CD4-positive, alpha-beta T cell treated with Interleukin-10 for 1 hour (primary cell): ENCODE measurements around the gene ADGRF3.
"Not testable (repeated sequence)": the region's sequence is repeated elsewhere in the genome, so short reads cannot be mapped to it uniquely, and the experiment has no call there.

Source experiments
- DNase-seq: peaks from one replicate; pipeline ENCODE4 v3.0.0-alpha.2; 2020

Gene ADGRF3

DNA sequence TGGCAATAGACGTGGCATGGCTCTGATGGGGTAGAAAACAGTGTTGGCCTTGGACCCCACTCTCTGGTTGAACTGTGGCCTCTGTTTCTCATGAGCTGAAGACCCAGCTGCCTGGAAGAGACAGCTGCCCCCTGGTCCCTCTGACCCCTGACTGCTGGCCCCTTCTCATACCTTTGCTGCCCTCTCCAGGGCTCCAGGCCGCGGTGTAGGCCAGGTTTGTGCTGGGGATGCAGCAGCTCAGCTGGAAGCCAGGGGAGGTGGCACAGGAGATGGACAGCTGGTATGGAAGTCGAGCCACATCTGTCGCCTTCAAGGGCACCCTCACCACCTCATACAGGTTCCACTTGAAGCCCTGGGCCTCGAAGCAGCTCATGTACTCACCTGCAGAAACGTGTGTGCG is 32.3 kb downstream of the ADGRF3 start:
- DNase-seq = no peak

DNA sequence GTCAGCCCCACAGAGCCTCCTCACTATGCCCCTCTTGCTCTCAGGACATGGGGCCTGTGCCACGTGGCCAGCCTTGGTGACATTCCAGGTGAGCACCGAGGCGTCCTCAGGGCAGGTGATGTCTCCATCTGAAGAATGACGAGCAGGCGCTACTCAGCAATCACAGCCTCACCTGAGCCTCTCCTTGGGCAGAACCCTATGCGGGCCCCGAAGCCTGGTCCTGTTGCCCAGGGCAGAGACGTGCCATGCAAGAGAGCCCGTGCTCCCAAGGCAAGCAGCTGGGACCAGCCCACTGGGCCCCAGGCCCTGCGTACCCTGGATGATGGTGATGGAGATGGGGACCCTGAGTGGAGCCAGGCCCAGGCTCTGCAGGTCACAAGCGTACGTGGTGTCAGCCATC is 33.1 kb downstream of the ADGRF3 start:
- DNase-seq = no peak

DNA sequence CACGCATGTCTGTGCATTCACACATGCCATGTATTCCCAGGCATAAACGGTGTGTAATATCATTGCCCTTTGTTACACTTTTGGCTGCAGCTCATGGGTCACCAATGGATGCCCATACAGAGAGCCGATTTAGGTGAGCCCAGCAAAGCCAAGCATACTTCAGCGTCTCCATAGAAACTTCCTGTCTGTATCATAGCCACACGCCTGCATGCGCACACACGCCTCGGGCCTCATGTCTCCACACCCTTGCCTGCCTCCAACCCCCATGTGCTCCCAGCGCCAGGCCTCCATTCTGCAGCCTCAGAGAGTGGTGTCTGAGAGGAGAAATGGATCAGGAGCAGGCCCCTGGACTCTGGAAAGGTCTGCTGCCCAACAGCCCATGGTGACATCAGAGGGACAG is 34.1 kb downstream of the ADGRF3 start:
- DNase-seq = no peak

GRCh38 chr2:26309921-26310320 is 36.7 kb downstream of the ADGRF3 start:
- no peak for DNase-seq

DNA sequence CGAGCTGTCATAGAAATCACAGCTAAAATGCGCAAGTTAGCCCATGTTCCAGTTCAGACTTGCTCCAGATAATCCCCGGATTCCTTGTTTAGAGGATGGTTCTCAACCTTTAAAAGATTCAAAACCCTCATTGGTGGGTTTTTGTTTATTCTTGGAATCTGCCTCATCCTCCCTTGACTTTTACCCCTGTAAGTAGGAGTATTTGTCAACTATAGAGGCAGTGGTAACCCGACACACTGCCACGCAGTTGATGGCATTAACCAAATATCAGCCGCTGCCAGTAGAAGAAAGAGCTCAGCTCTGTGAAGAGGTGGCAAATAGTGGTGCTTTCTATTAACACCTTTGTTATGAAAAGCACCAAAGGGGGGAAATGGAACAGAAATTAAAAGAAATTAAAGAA is 41.0 kb downstream of the ADGRF3 start:
- no peak for DNase-seq

DNA sequence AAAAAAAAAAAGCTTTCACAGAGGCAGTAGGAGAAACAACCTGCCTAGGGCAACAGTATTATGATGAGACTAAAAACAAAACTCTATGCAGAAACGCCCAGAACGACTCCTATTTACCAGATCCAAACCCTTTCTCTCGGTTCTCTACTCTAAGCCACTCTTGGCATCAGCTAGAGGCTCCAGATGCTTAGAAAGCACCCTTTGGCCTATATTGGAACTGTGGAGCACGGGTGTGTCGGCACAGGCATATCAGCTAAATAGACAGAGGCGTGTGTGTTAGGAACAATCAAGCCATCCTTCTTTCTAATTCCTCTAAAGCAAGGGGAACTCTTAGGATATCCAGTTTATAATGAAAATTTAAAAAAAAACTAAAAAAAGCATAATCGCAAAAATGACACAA is 41.5 kb downstream of the ADGRF3 start:
- DNase-seq = not testable (repeated sequence)

DNA sequence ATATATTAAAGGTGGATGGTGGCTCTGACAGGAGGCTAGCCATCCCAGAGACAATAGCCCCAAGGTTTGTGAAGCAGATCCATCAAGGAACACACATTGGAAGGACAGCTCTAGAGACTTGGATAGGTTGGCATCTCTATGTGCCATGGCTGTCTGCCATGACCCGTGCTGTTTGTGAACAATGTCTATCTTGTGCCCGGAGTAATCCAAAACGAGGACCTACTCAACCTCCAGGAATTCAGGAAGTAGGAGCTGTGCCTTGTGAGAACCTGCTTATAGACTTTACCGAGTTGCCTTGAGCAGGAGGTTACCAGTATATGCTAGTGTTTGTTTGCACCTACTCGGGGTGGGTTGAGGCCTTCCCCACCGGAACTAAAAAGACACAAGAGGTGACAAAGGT is 43.7 kb downstream of the ADGRF3 start:
- no peak for DNase-seq

GRCh38 chr2:26300234-26300925 is 46.2 kb downstream of the ADGRF3 start:
- peak; percentile 12 for DNase-seq

DNA sequence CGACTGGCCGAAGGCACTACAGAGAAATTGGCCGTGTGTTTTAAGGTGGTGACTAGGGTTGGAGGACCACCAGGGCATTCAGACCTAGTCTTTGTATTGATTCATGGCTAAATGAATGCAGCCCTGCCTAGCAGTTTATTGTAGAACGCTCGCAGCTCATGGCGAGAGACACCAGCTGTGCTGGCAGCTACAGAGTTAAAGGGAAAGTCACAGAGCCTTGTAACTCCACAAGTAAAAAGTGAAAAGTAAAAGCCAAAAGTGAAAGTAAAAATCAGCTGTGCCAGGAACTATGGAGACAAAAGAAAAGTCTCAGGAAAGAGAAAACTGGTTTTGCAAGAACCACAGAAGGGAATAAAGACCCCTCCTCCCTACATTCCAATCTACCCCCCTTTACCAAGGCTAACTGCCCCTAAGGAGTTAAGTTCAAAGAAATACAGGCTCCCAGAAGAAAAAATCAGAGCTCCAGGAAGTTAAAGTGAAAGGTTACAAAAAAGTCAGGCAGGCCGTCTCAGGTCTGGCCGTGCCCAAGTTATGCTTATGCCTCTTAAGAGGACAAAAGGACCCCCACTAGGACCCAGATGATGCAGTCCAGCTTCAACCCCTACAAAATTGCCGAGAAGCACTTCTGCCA is 47.0 kb downstream of the ADGRF3 start:
- DNase-seq = peak; percentile 40

- peak; percentile 34 for DNase-seq
Observed at GRCh38 chr2:26298638-26299393, 47.8 kb downstream of the ADGRF3 start.

- no peak for DNase-seq
Observed at GRCh38 chr2:26298286-26298637, 48.3 kb downstream of the ADGRF3 start.

DNA sequence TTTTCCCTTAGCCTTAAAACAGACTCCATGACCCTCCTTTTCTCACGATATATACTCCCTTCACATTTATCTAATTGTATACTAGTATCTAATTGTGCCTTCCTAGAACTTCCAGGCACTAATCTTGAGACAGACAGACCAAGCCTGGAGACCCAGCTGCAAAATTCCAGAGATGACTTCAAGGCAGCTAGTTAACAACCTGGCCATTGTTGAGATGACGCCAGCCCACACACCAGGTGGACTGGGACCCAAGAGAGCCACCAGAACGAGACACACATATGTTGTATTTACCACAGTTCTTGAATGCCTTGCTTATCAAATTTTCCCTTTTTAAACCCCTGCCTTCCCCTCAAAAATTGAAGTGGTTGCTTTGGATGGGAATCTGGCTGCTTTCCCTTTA is 49.5 kb downstream of the ADGRF3 start:
- no peak for DNase-seq

DNA sequence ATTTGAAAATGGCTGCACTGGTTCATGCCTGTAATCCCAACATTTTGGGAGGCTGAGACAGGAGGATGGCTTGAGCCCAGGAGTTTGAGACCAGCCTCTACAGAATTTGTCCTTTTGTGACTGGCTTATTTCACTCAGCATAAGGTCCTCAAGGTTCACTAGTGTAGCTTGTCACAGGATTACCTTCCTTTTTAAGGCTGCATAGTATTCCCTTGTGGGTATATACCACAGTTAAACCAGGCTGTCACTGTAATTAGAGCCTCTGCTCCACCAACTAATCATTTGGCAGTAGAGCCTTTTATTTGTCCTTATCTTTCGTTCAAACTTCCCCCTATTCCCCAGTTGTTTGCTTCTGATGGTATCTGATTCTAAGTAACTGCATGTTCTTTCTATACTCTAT is 51.1 kb downstream of the ADGRF3 start:
- DNase-seq = no peak

- no peak for DNase-seq
Observed at GRCh38 chr2:26292646-26293045, 53.9 kb downstream of the ADGRF3 start.

GRCh38 chr2:26290001-26290400 is 56.6 kb downstream of the ADGRF3 start:
- DNase-seq = no peak

- no peak for DNase-seq
Observed at GRCh38 chr2:26285931-26286330, 60.7 kb downstream of the ADGRF3 start.

DNA sequence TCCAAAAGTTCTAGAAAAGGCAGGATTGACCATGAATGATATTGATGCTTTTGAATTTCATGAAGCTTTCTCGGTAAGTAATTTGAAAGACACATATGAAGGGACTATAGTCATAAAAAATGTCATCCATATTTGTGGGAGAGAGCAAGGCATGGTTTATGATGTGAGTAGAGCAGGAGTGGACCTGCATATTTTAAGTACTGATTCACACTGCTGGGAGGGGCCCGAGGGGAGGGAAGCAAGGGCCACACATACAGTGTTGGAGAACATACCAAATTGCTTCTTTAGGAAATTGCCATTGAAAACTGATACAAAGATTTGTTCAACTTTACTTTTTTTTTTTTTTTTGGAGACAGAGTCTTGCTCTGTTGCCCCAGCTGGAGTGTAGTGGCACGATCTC is 62.5 kb downstream of the ADGRF3 start:
- DNase-seq = no peak

GRCh38 chr2:26283606-26284005 is 63.0 kb downstream of the ADGRF3 start:
- no peak for DNase-seq

DNA sequence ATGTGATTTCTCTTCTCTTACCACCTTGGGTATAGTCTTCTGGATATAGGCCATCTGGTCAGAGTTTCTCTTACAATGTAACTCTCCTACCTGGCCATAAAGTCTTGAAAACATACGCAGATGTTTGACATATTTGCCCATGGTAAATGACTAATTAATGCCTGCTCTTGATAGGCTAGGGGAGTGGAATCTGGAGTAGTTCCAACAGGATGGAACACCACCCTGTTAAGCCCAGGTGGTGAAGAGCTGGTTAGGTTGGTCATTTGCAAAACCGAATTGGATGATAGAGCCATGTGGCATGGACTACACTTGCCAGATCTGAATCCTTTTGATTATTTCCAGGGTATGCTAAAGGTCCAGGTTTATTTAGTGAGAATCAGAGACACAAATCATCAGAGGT is 65.4 kb downstream of the ADGRF3 start:
- DNase-seq = no peak

GRCh38 chr2:26279886-26280285 is 66.7 kb downstream of the ADGRF3 start:
- no peak for DNase-seq

GRCh38 chr2:26276484-26277227 is 69.9 kb downstream of the ADGRF3 start:
- no peak for DNase-seq

DNA sequence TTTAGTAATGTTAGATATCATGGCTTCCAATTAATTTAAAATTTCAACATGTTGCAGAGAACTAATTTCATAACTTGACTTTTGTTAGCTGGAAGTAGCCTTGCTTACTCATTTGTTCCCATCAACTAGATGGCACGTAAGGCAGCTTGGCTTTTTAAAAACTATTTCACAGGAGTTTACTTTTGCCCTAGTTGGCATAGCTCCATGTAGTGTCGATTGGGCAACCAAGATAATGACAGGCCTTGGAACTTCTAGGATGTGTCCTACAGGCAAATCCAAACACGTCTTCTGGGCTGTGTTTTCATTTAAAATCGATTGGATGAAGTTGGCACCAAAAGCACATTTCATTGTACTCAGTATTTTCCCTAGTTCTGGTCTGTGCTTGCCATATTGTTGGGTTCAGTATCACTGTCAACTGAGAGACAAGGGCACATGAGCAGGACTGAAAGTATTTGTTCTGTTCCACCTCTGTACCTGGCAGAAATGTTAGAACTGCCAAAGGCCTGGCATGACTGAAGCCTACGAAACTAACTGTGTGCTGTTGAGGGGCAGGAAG is 72.5 kb downstream of the ADGRF3 start:
- DNase-seq = no peak

DNA sequence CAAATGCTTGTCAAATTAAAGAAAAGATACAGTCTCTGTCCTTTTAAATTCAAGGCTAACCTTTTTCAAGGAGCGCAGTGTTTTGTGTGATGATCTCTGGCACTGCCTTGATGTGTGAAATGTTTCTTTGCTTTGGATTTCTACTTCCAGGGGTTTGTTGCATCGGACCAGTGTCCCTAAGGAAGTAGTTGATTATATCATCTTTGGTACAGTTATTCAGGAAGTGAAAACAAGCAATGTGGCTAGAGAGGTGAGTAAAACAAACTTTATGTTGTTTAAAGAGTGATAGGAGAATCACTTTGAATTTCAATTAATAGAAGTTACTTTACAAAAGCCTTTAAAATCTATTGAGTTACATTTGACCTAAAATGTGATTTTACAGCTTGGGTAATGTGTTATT is 73.1 kb downstream of the ADGRF3 start:
- DNase-seq = no peak
